ENCODE results near the gene SRRM1. TPM values are rescaled to one million over a fixed set of nuclear protein-coding genes. Genes with fewer than 3 reads are reported as not detected.

SRRM1 gene, protein sequence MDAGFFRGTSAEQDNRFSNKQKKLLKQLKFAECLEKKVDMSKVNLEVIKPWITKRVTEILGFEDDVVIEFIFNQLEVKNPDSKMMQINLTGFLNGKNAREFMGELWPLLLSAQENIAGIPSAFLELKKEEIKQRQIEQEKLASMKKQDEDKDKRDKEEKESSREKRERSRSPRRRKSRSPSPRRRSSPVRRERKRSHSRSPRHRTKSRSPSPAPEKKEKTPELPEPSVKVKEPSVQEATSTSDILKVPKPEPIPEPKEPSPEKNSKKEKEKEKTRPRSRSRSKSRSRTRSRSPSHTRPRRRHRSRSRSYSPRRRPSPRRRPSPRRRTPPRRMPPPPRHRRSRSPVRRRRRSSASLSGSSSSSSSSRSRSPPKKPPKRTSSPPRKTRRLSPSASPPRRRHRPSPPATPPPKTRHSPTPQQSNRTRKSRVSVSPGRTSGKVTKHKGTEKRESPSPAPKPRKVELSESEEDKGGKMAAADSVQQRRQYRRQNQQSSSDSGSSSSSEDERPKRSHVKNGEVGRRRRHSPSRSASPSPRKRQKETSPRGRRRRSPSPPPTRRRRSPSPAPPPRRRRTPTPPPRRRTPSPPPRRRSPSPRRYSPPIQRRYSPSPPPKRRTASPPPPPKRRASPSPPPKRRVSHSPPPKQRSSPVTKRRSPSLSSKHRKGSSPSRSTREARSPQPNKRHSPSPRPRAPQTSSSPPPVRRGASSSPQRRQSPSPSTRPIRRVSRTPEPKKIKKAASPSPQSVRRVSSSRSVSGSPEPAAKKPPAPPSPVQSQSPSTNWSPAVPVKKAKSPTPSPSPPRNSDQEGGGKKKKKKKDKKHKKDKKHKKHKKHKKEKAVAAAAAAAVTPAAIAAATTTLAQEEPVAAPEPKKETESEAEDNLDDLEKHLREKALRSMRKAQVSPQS
- total RNA-seq (ENCODE audit: insufficient read depth, low replicate concordance), result 59.7 TPM

DNA sequence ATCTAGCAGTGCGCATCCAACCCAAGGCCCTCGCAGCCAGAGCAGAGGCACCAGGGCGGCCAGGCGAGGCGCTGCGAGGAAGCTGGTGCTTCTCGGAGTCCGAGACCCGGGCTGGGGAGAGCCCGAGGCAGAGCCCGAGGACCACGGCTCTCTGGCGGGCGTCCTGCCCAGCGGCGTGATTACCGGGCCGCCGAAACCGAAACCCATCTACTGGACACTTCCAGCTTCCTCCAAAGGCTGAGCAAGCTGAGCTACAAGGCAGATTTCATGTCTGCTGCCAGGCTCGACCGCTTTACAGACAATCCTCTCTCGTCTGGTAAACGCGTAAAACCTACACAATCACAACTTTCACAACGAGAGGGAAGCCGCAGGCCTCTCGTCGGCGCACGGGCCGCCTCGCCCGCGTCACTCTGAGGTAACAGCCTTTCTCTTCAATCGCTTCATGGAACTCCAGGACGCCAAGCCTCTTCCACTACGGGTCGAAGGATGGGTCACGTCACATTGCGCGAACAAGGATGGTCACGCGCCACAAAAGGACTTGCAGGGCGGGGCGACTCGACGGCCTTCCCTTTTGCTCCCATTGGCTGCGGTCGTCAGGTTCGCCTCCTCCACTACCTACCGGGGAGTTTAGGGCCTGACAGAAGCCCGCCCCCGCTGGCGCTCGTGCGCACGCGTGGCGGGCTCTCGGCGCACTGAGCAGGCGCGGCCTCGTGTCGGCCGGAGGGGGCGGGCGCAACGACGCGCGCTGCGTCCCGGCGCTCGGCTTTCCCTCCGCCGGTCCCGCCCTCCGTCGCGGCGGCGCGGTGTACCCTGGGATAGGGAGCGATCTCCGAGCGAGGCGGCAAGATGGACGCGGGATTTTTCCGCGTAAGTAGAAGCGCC is at the start of gene SRRM1:
Gene SRRM1 (plus strand): TSS at position 822 of the 882 bp plus-strand sequence. CDS start 25 bp downstream, at position 847.
- DNase-seq (ENCODE audit: low spot score), result peak; percentile 100

DNA sequence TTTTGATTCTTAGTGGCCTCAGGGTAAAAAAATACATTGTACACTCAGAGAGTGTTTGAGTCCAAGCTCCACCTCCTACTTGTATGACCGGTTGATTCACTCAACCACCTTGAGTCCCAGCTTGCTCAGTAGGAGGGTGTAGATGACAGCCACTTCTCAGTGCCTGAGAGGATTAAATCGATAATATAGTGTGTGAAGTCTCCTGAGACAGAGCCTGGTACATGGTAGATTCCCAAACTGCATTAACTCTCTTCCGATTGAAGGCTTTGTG is 48.8 kb upstream of the SRRM1 start:
- DNase-seq (ENCODE audit: low spot score), result peak; percentile 42

- DNase-seq (ENCODE audit: low spot score), result no peak
Observed at GRCh38 chr1:24596401-24596880, 46.7 kb upstream of the SRRM1 start.

- DNase-seq (ENCODE audit: low spot score), result no peak
Observed at GRCh38 chr1:24599265-24599664, 43.8 kb upstream of the SRRM1 start.

GRCh38 chr1:24600551-24600950 is 42.6 kb upstream of the SRRM1 start:
- DNase-seq (ENCODE audit: low spot score), result no peak

GRCh38 chr1:24605534-24606295 is 37.4 kb upstream of the SRRM1 start:
- DNase-seq (ENCODE audit: low spot score), result no peak

- no peak for DNase-seq (ENCODE audit: low spot score)
Observed at GRCh38 chr1:24606296-24606605, 36.9 kb upstream of the SRRM1 start.

- DNase-seq (ENCODE audit: low spot score), result no peak
Observed at GRCh38 chr1:24606621-24607020, 36.5 kb upstream of the SRRM1 start.

- DNase-seq (ENCODE audit: low spot score), result no peak
Observed at GRCh38 chr1:24609949-24610517, 33.1 kb upstream of the SRRM1 start.

GRCh38 chr1:24619376-24619775 is 23.7 kb upstream of the SRRM1 start:
- DNase-seq (ENCODE audit: low spot score), result no peak

DNA sequence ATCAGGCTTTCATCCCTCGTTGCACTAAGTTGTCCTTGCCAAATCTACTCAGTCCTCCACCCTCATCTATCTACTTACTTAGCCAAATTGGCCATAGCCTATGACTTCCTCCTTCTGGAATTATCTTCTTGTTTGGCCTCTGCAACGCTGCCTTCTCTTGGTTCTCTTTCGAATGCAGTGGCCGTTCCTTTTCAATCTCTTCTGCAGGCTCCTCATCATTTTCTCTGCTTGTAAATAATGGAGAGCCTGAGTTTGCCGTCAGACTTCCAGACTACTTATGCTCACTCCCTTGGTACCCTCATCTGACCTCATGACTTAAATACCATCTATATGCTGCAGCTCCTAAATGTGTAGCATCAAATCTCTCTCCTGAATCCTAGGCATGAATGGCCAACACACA is 22.4 kb upstream of the SRRM1 start:
- DNase-seq (ENCODE audit: low spot score), result no peak

DNA sequence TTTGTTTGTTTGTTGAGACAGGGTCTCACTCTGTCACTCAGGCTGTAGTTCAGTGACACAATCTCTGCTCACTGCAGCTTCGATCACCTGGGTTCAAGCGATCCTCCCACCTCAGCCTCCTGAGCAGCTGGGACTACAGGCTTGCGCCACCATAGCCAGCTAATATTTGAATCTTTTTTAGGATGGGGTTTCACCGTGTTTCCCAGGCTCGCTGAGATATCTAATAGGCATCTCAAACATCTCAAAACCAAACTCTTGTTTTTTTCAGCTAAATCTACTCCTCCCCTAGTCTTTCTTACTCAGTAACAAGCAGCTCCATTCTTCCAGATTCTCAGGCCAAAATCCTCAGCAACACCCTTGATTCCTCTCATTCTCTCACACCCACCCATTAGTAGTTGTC is 22.0 kb upstream of the SRRM1 start:
- DNase-seq (ENCODE audit: low spot score), result no peak

GRCh38 chr1:24622218-24622617 is 20.9 kb upstream of the SRRM1 start:
- DNase-seq (ENCODE audit: low spot score), result no peak

DNA sequence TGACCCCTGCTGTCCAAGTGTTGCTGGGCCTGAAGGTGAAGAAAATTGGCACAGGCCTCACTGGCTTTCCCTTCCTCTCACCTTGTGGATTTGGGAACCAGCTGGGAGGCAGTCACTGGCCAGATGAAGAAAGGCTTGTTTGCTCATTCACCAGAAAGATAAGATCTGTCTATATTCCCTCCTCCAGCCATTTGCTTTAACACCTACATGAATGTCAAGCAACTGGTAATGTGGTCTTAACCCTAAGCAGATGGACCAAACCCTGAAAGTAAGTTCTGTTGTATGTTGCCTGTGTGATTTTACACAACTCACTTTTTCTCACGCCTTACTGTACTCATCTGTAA is 10.3 kb upstream of the SRRM1 start:
- DNase-seq (ENCODE audit: low spot score), result no peak

- peak; percentile 86 for DNase-seq (ENCODE audit: low spot score)
Observed at GRCh38 chr1:24635195-24635843, 7.8 kb upstream of the SRRM1 start.

DNA sequence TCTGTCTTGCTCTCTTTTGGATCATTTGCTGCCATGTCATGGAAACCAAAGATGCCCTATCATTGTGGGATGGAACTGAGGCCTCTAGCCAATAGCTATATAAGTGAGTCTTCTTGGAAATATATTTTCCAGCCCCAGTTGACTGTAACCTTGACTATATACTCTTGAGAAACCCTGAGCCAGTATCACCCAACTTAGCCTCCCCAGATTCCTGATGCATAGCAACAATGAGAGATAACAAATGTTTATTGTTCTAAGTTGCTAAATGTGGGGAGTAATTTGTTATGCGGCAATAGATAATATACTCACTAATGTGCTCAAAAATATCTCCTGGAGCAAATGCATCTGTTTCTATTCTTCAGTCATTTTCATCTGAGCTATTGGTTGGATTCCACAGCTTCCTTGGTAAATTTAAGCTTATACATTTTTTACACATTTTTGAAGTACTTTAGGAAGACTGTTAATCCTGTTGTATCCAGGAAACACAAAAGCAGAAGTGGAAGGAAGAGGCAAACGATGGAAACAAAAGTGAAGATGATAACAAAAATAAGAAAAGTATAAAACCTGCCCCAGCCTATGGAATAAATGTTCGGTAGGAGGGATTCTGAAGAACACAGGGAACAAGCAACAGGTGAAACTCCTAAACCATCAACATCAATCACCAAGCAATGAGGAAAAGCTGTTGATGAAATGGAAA is 6.3 kb upstream of the SRRM1 start:
- no peak for DNase-seq (ENCODE audit: low spot score)

DNA sequence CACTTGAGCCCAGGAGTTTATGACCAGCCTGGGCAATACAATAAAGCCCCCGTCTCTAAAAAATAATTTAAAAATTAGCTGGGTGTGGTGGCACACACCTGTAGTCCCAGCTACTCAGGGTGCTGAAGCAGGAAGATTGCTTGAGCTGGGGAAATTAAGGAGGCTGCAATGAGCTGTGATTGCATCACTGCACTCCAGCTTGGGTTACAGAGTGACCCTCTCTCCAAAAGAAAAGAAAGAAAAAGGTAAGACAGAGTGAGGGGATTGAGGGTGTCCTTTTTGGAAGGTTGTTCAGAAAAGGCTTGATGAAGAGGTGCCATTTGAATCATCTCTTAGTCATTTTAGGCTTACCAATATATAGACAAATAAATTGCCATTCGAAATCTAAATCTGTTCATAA is 4.0 kb upstream of the SRRM1 start:
- DNase-seq (ENCODE audit: low spot score), result no peak

GRCh38 chr1:24639881-24640280 is 3.2 kb upstream of the SRRM1 start:
- DNase-seq (ENCODE audit: low spot score), result no peak

DNA sequence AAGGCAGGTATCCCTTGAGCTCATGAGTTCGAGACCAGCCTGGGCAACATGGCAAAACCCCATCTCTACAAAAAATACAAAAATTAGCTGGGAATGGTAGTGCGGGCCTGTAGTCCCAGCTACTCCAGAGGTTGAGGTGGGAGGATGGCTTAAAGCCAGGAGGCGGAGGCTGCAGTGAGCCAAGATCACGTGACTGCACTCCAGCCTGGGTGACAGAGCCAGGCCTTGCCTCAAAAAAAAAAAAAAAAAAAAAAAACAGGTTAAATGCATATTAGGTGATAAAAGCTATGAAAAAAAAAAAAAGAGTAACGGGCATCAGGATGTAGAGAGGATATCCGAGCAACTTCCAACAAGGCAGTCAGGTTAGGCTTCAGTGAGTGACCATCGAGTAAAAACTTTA is 2.8 kb upstream of the SRRM1 start:
- no peak for DNase-seq (ENCODE audit: low spot score)

- DNase-seq (ENCODE audit: low spot score), result peak; percentile 32
Observed at GRCh38 chr1:24641646-24642151, 1.4 kb upstream of the SRRM1 start.

All from umbilical cord (tissue), 2 donors.